BLaER1 (cell line): ENCODE data around the gene FOSB.

Experiments used
- H3K27ac ChIP-seq: shearing (Covaris generic); formaldehyde crosslinking; 2 replicates; pipeline ENCODE4 v1.8.1; 2022
- H3K27me3 ChIP-seq: shearing (Covaris generic); formaldehyde crosslinking; 2 replicates; pipeline ENCODE4 v1.8.1; 2022
- H3K36me3 ChIP-seq: shearing (Covaris generic); formaldehyde crosslinking; 2 replicates; pipeline ENCODE4 v1.8.1; 2022
- H3K4me1 ChIP-seq: shearing (Covaris generic); formaldehyde crosslinking; 2 replicates; pipeline ENCODE4 v1.8.1; 2022
- H3K4me2 ChIP-seq: shearing (Covaris generic); formaldehyde crosslinking; 2 replicates; pipeline ENCODE4 v1.8.1; 2022
- H3K4me3 ChIP-seq: shearing (Covaris generic); formaldehyde crosslinking; 2 replicates; pipeline ENCODE4 v1.8.1; 2022
- H3K9ac ChIP-seq: shearing (Covaris generic); formaldehyde crosslinking; 2 replicates; pipeline ENCODE4 v1.8.1; 2022
- H3K9me3 ChIP-seq: shearing (Covaris generic); formaldehyde crosslinking; 2 replicates; pipeline ENCODE4 v1.8.1; 2022
- H4K20me1 ChIP-seq: shearing (Covaris generic); formaldehyde crosslinking; 2 replicates; pipeline ENCODE4 v1.8.1; 2022
- Cebpa-rat ChIP-seq: shearing (Covaris generic); IDR thresholded peaks from 2 replicates; pipeline ENCODE4 v1.8.1; 2022

FOSB gene

DNA sequence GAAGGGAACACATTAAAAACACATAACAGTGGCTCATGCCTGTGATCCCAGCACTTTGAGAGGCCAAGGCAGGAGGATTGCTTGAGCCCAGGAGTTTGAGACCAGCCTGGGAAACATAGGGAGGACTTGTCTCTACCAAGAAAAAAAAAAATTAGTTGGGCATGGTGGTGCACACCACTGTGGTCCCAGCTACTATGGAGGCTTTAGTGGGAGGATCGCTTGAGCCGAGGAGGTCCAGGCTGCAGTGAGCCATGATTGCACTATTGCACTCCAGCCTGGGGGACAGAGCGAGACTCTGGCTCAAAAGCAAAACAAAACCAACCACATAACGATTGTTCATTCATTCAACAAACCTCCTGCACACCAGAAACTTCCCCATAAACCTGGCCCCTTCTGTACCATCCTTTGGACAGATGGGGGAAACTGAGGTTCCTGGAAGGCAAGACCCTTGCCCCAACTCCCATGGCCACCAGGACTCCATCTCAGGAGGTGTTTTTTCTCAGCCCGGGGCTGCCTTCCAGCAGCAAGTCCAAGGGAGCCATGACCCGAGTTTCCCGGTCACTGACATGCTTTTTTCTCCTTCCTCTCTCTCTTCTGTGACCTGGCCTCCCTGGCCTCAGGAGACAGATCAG, 4.3 kb downstream of the FOSB start:
- H3K4me1 ChIP-seq, result peaks cover 42% of the 10 kb centered on the region
- H3K9me3 ChIP-seq, result no peaks in the 10 kb centered on the region
- H3K27me3 ChIP-seq, result peaks cover 67% of the 10 kb centered on the region
- H3K27ac ChIP-seq, result no peak overlapping the region
- H4K20me1 ChIP-seq, result peaks cover 19% of the 10 kb centered on the region
- H3K36me3 ChIP-seq, result no peaks in the 10 kb centered on the region
- no peak overlapping the region; the same call in 1 of the 2 replicates for H3K4me2 ChIP-seq
- no peak overlapping the region for H3K9ac ChIP-seq
- no peak overlapping the region for H3K4me3 ChIP-seq
- TF ChIP-seq Cebpa-rat, result no peak

GRCh38 chr19:45472563-45473366, 5.0 kb downstream of the FOSB start:
- no peaks in the 10 kb centered on the region for H3K36me3 ChIP-seq
- TF ChIP-seq Cebpa-rat, result no peak
- no peak overlapping the region for H3K4me3 ChIP-seq
- H3K27me3 ChIP-seq, result peaks cover 67% of the 10 kb centered on the region
- H4K20me1 ChIP-seq, result peaks cover 19% of the 10 kb centered on the region
- H3K4me1 ChIP-seq, result peaks cover 45% of the 10 kb centered on the region
- no peak overlapping the region; the same call in 1 of the 2 replicates for H3K4me2 ChIP-seq
- no peak overlapping the region for H3K9ac ChIP-seq
- no peak overlapping the region for H3K27ac ChIP-seq
- no peaks in the 10 kb centered on the region for H3K9me3 ChIP-seq

DNA sequence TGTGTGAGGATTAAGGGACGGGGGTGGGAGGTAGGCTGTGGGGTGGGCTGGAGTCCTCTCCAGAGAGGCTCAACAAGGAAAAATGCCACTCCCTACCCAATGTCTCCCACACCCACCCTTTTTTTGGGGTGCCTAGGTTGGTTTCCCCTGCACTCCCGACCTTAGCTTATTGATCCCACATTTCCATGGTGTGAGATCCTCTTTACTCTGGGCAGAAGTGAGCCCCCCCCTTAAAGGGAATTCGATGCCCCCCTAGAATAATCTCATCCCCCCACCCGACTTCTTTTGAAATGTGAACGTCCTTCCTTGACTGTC, 5.5 kb downstream of the FOSB start:
- H3K9ac ChIP-seq, result no peak overlapping the region
- H3K9me3 ChIP-seq, result no peaks in the 10 kb centered on the region
- no peak overlapping the region for H3K4me2 ChIP-seq
- no peak for TF ChIP-seq Cebpa-rat
- peaks cover 14% of the 10 kb centered on the region for H4K20me1 ChIP-seq
- peaks cover 63% of the 10 kb centered on the region for H3K27me3 ChIP-seq
- H3K4me3 ChIP-seq, result no peak overlapping the region
- H3K4me1 ChIP-seq, result peaks cover 44% of the 10 kb centered on the region
- H3K27ac ChIP-seq, result no peak overlapping the region
- H3K36me3 ChIP-seq, result no peaks in the 10 kb centered on the region

GRCh38 chr19:45473682-45474605, 6.1 kb downstream of the FOSB start:
- no peak for TF ChIP-seq Cebpa-rat
- Histone ChIP-seq H3K27me3 (peaks cover 60% of the 10 kb centered on the region), H3K27ac (no peak overlapping the region), H3K9ac (no peak overlapping the region), H4K20me1 (peaks cover 11% of the 10 kb centered on the region), H3K9me3 (no peaks in the 10 kb centered on the region), H3K4me2 (no peak overlapping the region), H3K36me3 (no peaks in the 10 kb centered on the region), H3K4me1 (peaks cover 41% of the 10 kb centered on the region), H3K4me3 (no peak overlapping the region)

DNA sequence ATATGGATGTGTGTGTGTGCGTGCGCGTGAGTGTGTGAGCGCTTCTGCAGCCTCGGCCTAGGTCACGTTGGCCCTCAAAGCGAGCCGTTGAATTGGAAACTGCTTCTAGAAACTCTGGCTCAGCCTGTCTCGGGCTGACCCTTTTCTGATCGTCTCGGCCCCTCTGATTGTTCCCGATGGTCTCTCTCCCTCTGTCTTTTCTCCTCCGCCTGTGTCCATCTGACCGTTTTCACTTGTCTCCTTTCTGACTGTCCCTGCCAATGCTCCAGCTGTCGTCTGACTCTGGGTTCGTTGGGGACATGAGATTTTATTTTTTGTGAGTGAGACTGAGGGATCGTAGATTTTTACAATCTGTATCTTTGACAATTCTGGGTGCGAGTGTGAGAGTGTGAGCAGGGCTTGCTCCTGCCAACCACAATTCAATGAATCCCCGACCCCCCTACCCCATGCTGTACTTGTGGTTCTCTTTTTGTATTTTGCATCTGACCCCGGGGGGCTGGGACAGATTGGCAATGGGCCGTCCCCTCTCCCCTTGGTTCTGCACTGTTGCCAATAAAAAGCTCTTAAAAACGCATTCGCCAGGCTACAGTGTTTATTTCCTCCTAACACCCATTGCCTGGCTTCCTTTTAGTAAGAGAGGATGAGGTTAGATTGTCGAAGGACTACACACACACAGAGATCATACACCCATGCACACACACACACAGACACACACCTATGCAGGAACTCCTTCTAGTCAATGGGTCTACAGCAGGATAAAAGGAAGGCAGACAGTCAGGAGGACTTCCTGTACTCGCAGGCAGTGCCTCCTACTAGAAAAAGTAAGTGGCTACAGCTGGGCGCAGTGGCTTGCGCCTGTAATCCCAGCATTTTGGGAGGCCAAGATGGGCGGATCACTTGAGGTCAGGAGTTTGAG, 7.1 kb downstream of the FOSB start:
- Histone ChIP-seq H3K4me3 (no peak overlapping the region), H3K9ac (no peak overlapping the region), H3K36me3 (no peaks in the 10 kb centered on the region), H3K9me3 (no peaks in the 10 kb centered on the region), H3K4me1 (peaks cover 39% of the 10 kb centered on the region), H3K27me3 (peaks cover 60% of the 10 kb centered on the region), H3K4me2 (no peak overlapping the region), H4K20me1 (peaks cover 11% of the 10 kb centered on the region), H3K27ac (no peak overlapping the region)
- no peak for TF ChIP-seq Cebpa-rat

DNA sequence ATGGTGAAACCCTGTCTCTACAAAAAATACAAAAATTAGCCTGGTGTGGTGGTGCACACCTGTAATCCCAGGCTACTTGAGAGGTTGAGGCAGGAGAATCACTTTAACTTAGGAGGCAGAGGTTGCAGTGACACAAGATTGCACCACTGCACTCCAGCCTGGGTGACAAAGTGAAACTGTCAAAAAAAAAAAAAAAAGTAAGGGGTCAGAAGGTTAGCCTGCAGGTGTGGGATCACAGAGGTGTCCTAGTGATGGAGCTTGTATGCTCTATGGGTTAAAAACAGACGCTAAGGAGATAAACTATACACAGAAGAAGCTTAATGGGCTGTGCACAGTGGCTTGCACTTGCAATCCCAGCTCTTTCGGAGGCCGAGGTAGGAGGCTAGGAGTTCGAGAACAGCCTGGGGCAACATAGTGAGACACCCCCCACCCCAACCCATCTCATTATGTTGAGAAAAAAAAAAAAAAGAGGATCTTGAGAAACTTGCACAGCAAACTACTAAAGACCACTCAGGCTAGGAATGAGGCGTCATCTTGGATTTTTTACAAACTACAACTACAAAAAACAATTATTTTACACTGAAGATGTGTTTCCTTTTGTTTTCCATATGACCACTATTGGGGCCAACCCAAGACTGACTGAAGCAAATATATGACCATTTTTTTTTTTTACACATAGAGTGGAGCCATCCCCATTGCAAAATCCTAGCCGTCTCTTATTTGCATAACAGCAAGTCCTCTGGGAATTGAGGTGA, 7.9 kb downstream of the FOSB start:
- H3K27me3 ChIP-seq, result peaks cover 56% of the 10 kb centered on the region
- H3K9ac ChIP-seq, result no peak overlapping the region
- H3K27ac ChIP-seq, result no peak overlapping the region
- peaks cover 30% of the 10 kb centered on the region for H3K4me1 ChIP-seq
- H3K9me3 ChIP-seq, result no peaks in the 10 kb centered on the region
- peak overlapping the region; percentile 22; the same call in 1 of the 2 replicates for H3K4me2 ChIP-seq
- no peak overlapping the region for H3K4me3 ChIP-seq
- H4K20me1 ChIP-seq, result peaks cover 11% of the 10 kb centered on the region
- no peak for TF ChIP-seq Cebpa-rat
- no peaks in the 10 kb centered on the region for H3K36me3 ChIP-seq

- peaks cover 50% of the 10 kb centered on the region for H3K27me3 ChIP-seq
- no peak overlapping the region for H3K4me3 ChIP-seq
- no peak for TF ChIP-seq Cebpa-rat
- peak overlapping the region; percentile 22; the same call in 1 of the 2 replicates for H3K4me2 ChIP-seq
- no peak overlapping the region for H3K27ac ChIP-seq
- H3K9ac ChIP-seq, result no peak overlapping the region
- H3K36me3 ChIP-seq, result no peaks in the 10 kb centered on the region
- peaks cover 27% of the 10 kb centered on the region for H3K4me1 ChIP-seq
- H4K20me1 ChIP-seq, result peaks cover 11% of the 10 kb centered on the region
- no peaks in the 10 kb centered on the region for H3K9me3 ChIP-seq
Observed at GRCh38 chr19:45476304-45476703, 8.5 kb downstream of the FOSB start.

- H4K20me1 ChIP-seq, result peaks cover 7% of the 10 kb centered on the region
- H3K9ac ChIP-seq, result no peak overlapping the region
- no peak overlapping the region for H3K27ac ChIP-seq
- H3K36me3 ChIP-seq, result no peaks in the 10 kb centered on the region
- peaks cover 41% of the 10 kb centered on the region for H3K27me3 ChIP-seq
- TF ChIP-seq Cebpa-rat, result no peak
- peak overlapping the region; percentile 84 for H3K4me2 ChIP-seq
- H3K4me1 ChIP-seq, result peaks cover 26% of the 10 kb centered on the region
- no peak overlapping the region for H3K4me3 ChIP-seq
- H3K9me3 ChIP-seq, result no peaks in the 10 kb centered on the region
Observed at GRCh38 chr19:45477186-45477585, 9.4 kb downstream of the FOSB start.
